GDM1 (cell line): ENCODE results near the gene FAIM2.
"Not testable (repeated sequence)": the region's sequence is repeated elsewhere in the genome, so short reads cannot be mapped to it uniquely, and the experiment has no call there.

ENCODE experiments used
- DNase-seq: peaks from one replicate; lab custom pipeline; 2025; lab: John Stamatoyannopoulos, UW

The FAIM2 gene

DNA sequence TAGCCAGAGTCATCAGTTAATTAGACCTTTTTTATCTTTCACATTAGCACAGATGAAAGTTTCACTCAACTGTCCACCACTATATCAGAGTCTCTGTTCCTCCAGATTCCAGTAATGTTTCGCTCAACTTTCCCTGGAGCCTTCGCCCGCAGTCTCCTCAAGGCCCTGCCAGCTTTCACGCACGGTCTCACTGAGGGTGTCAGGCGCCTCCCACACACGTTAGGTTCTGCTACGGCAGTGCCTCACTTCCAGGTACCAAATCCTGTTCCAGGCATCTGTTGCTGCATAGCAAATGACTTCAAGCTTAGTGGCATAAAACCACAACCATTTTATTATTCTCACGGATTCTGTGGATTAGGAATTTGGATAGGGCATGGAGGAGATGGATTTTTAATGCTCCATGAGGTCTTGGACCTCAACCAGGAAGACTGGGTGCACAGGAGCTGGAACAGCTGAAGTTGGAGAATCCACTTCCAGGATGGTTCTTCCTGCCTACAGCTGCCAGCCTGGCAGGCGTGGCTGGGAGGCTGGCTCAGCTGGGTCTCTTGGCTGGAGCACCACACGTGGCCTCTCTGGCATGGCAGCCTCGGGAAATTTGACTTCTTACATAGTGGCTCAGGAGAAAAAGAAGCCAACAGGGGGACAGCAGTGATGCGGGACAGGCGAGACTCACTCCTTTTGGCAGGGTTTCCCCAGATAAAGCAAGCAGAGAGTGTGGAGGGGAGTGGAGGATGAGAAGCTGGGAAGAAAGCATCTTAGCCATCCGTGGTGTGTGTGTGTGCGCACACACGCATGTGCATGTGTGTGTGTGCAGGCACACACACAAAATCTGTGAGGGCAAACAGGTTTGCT is 39.5 kb downstream of the FAIM2 start:
- DNase-seq, result no peak

DNA sequence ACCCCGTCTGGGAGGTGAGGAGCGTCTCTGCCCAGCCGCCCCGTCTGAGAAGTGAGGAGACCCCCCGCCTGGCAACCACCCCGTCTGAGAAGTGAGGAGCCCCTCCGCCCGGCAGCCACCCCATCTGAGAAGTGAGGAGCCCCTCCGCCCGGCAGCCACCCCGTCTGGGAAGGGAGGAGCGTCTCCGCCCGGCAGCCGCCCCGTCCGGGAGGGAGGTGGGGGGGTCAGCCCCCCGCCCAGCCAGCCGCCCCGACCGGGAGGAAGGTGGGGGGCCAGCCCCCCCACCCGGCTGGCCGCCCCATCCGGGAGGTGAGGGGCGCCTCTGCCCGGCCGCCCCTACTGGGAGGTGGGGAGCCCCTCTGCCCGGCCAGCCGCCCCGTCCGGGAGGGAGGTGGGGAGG is 42.8 kb downstream of the FAIM2 start:
- not testable (repeated sequence) for DNase-seq

DNA sequence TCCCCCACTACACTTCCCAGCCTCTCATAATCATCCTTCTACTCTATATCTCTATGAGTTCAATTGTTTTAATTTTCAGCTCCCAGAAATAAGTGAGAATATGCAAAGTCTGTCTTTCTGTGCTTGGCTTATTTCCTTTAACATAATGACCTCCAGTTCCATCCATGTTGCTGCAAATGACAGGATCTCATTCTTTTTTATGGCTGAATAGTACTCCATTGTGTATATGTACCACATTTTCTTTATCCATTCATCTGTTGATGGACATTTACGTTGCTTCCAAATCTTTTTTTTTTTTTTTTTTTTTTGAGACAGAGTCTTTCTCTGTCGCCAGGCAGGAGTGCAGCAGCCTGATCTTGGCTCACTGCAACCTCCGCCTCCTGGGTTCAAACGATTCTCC is 47.8 kb downstream of the FAIM2 start:
- DNase-seq, result not testable (repeated sequence)

DNA sequence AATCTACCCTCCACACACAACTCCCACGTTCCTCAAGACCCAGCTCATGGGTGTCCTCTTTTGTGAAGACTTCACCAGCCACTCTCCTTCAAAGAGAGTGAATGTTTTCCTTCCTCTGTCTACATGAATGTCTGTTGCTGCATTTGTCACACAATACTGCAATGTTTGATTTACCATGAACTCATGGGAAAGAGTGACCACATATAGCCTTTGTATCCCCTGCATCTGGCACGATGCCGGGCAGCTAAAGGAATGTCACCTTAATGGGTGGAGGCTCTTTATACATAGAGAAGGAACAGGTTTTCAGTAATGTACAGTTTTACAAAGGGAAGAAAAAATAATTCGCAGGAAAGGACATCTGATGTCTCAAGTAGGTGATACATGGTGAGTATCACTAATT is 48.7 kb downstream of the FAIM2 start:
- no peak for DNase-seq

DNA sequence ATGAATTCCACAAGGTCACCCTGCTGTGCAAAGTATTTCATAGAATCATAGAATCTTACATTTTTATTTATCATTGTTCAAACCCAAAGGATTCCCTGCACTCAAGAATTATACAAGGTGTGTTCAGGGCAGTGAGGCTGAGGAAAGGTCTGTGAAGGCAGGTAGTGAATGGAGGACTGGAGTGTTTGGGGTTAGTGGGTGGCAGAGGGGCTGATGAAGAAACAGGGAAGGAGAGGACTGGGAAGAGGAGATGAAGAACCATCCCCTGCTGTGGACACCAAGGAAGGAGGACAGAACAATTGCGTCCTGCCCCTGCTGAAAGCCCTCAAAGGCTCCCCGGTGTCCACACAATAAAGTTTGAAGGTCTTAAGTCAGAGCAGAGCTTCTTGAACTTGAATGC is 50.0 kb downstream of the FAIM2 start:
- no peak for DNase-seq

DNA sequence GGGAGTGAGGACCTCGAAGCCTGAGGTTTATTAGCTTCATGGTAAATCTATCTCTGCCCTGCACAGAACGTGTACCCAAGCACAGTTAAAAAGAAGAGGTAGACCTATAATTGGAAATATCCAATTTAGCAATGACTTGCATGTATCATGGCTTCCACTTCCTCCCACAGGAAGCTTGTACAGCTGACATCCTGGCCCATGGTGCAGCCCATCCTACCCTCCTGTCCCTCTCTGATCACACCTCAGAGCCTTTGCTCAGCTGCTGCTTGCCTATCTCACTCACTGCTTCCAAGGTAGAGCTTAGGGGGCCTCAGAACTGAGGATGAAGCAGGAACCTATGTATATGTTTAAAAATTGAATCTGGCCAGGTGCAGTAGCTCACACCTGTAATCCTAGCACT is 56.5 kb downstream of the FAIM2 start:
- DNase-seq, result peak; percentile 16

DNA sequence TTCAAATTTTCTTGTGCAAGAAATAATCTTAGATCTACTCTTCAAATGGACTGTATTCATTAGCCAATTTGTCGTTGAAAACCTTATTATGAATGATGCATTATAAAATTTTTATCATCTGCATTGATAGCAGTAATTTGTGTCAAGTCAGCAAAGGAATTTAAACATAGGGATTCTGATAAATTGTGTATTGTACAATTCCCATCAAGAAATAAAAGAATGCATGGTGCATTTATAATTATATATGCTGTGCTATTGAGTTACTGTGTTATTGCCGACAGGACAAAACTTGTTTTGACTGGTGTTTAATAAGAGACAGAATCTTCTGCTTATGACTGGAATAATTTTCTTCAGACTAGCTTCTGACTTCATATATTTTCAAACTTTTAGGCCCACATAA is 57.7 kb downstream of the FAIM2 start:
- no peak for DNase-seq

DNA sequence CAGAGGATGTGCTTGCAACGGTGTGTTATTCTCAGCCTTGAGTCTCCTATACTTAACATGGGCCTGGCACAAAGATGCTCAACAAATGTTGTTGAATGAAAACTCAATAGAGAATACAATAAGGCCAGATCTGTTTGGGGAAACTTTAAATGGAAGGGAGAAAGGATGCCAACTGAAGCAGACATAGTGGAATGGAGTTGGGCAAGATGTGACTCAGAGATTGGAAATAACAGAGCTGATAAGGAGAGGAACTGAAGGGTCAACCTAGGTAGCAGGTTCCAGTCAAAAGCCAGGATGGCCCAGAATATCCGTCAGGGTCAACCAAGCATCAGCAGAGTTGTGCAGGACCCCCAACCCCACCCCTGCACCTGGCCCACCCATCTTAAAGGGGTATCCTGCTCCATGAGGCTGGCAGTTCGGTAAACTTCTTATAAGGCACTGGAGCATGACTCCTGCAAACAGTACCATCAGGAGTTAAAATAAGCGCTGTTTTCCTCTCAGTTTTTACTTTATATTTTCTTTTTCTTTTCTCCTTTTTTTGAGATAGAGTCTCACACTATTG is 59.7 kb downstream of the FAIM2 start:
- DNase-seq, result no peak

DNA sequence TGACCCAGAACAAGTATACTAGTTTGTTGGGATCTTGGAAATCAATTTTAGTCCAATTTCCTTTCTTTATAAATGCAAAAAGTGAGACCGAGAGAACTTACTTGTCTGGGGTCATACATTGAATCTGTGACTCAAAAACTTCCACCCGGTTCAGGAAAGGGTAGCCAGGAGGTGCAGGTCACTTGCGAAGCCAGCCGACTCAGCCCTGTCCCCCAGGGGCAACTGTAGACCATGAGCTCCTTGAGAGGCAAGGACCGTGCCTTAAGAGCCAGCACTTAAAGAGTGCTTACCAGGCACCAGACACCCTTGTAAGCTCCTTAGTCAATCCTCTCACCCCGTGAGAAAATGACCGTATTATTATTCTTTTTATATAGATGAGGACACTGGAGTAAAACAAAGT is 60.3 kb downstream of the FAIM2 start:
- no peak for DNase-seq

DNA sequence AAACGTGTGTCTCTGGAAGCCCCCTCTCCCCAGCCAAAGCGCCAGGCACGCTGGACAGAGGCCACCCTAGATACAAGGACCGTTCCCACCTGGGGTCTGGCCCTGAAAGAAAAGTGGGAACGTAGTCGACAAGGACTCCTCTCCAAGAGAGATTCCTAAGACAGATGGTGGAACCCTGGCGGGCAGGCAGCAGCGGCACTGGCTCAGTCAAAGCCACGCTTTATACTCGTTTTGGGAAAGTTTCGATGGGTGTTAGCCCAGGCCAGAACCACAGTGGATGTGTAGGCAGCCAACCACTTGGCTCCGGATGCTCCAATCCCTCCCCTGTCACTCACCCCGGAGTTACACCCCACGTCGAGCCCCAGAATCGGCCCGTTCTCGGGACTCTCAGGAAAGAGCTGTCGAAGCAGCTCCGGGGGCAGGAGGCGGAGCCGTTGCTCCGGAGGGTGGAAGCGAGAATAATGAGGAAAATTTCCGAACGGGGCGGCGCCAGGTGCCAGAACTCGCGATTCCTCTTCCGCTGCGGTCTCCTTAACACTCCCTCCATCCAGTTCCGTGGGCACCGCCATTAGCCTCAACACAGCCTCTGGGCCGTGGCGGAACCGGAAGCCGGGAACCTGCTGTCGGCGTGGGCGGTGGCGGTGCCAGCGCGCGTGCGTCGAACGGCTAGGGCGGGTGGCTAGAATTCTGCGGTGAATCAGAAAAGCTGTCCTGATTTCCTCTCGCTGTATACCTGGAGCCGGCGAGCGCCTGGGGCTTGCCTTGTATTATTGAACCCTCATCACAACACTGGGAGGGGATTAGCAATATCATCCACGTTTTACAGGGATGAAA is 61.0 kb downstream of the FAIM2 start, which contains the start of gene BCDIN3D:
Gene BCDIN3D, minus strand, starts transcription at position 588 of the 834 bp plus-strand sequence. Its CDS starts 19 bp downstream, at position 569.
- peak; percentile 91 for DNase-seq

DNA sequence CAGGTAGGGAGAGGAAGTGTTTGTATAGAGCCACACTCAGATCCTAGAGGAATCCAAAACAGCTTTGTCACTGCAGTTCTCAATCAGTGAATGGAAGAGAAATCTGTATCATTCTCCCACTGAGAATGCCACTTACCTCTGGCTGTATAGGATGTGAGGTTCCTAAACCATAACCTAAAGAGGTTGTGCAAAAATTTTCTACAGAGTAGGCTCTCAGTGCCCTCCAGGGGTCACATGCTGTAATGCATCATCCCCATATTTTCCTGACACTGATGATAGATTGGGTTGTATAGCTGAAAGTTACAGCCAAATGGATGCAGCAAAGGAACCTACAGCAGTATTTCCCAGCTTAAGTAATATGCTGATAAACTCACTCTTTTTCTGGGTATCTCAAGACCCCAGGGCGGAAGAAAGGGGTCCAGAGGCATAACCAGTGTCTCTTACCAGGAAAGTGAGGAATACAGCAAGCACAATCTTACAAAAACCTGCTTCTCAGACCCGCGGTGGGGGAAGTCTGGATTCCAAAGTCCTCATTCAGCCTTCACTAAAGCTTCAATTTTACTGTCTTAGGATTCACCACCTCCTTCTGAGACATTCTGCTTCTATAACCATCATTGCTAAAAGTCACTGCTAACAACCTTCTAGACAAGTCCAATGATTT is 64.6 kb downstream of the FAIM2 start:
- peak; percentile 19 for DNase-seq

DNA sequence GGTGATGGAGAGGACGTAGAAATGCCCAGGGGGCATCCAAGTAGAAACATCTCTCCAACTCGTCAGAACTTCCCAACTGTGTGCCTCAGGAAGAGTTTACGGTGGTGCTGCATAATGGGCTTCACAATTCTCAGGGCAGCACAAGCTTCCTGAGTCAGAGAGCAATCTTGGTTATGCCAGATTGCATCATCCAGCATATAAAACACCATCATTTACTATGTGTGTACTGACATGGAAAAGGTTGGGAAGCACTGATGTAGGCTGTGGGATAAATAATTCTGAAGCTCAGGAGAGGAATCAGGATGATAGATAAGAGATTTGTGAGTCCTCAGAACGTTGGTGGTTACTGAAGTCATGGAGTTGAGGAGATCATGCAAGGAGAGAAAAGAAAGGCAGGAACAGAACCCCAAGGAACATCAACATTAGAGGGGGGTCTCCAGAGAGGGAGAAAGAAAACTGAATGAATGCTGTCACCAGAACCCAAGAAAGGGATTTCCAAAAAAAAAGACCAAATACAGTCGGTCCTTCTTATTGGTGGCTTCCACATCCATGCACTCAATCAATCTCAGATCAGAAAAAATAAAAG is 70.8 kb downstream of the FAIM2 start:
- DNase-seq, result no peak

DNA sequence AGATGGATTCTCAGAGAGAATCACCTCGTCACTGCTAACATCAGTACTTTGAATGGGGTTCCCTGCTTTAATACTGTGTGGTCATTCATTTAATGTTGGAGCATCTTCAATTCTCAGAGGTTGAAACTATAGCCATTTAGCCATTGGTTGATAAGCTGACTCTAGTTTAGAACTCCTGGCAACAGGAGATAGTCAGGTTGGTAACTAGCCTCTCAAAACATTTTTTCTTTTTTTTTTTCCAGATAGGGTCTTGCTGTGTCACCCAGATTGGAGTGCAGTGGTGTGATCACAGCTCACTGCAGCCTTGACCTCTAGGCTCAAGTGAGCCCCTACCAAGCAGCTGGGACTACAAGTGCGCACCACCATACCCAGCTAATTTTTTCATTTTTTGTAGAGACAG is 72.0 kb downstream of the FAIM2 start:
- no peak for DNase-seq

DNA sequence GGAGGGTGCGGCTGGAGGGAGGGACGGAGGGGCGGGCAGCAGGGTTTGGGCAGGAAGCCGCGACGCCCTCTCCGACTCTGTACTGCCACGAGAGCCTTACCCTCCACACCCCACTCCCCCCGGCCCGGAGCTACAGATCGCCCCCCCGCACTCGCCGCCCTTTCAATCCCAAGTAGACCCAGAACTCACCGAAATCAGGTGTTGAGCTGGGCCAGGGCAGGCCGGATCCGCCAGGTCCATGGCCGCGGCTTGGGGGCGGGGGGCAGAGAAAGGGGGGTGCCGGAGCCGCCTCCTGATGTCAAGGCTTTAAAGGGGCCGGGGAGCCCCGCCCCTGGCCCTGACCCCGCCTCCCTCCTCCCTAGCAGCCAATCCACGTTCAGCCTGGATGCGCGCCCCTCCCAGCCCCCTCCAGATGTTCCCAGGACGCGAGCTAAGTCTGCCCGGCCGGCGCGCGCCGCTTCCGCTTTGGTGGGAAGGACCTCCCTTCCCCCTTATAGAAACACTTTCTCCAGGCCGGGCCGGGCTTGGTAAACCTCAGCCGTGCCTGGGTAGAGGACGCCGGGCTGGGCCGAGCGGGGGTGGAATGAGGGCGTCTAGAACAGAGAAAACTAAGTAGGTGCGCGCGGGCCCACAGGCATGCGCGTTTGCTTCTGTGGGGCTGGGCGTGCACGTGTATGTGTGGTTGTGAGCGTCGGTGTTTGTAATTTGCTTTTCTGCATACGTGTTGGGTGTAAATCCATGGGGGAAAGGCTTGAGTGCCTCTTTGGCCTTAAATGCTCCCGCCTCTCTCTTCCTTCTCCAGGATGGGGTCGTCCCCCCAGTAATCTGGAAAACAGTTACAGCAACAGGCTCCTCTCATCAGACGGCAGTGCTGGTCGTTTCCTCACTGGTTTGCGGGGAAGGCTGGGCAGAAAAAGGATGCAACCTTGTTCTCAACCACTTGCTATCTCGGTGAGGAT is 75.3 kb downstream of the FAIM2 start, which contains the start of gene NCKAP5L:
Gene NCKAP5L, minus strand, starts transcription at position 281 of the 959 bp plus-strand sequence. CDS start 24,369 bp downstream, outside the sequence.
- peak; percentile 94 for DNase-seq

DNA sequence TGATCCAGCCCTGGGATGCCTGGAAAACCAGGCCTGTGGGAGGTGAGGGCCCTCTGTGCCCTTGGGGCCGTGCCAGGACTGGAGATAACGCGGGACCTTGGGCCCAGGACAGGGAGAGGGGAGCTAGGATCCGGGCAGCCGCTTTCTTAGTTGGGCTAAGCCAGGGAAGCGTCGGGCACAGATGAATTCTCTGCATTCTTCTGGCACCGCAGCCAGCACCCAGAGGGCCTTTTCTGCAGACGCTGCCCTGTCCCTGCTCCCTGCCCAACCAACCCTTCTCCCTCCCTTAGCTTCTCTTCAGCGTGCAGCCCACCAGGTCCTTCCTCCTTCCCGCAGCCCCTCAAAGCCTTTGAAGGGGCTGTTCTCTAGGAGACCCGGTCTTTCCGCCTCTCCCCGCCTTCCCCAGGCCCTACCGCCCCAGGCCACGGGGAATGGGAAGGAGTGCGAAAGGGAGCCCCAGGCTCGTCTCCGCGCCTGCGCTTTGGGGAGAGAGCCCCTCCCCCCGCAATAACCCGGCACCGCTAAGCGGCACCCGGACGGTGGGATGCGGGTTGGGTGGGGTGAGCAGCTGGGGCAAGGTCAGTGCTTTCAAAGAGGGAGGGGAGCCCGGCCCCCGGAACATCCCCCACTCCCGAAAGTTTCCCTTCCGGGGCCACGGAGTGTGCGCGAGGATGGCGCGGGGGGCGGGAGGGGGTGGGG is 76.2 kb downstream of the FAIM2 start:
- DNase-seq, result peak; percentile 21

DNA sequence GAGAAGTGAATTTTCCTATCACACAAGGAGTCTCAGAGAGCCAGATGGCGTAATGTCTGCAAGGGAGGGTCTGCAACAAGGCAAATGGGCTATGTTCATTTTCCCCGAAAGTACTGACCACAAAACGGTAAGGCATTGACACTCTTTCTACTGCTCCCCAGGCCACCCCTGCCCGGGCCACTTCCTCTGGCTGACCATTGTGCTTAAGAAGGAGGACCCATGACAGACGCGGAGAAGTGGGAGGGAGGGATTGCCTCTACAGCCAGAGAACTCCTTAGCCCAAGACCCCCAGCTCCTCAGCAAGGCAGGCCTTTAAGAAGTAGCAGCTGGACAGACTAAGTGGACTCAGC is 76.7 kb downstream of the FAIM2 start:
- no peak for DNase-seq

DNA sequence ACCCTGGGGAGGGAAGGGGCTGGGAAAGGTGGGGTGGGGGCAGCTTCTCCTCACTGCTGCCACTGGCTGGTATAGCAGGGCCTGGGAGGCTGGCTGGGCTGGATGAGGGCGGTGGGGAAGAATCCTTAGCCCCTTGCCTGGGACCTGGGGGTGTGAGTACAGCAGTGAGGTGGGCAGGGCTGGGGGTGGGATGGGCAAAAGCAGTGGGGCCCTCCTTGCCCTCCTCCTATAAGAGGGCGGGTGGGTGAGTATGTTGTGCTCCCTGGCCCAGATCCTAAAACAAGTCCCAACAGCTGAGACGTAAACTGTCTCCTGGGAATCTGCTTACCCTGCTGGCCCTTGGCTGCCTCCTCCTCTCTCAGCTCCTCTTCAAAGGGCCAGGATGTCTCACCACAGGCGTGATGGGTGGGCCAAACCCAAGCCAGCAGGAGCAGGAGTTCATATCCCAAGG is 77.7 kb downstream of the FAIM2 start:
- DNase-seq, result no peak

DNA sequence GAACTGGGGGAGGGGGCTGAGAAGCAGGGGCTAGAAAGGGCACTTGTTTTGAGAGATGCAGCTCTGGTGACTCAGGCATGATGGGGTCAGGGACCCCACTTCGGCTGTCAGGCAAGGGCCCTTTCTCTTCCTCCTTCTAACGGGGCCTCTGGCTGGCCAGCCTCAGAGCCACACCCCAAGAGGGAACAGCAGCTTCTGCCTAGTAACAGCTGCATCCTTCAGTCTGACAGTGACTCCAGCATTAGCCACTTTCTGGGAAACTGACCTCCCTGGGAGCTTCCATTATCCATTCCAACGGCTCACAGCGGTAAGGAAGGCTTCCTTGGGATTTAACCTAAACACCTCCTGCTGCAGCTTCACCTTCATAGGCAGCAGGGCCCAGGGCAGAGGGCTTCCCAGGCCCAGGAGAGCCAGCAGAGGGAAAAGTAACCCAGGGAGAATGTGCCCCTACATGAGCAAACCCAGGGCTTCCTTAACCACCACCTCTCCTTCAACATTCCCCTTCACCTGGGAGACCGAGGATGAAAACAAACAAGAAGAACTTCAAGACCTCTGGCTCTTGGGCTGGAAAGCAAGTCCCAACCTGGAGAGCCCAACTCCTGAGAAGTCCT is 78.2 kb downstream of the FAIM2 start:
- peak; percentile 28 for DNase-seq

DNA sequence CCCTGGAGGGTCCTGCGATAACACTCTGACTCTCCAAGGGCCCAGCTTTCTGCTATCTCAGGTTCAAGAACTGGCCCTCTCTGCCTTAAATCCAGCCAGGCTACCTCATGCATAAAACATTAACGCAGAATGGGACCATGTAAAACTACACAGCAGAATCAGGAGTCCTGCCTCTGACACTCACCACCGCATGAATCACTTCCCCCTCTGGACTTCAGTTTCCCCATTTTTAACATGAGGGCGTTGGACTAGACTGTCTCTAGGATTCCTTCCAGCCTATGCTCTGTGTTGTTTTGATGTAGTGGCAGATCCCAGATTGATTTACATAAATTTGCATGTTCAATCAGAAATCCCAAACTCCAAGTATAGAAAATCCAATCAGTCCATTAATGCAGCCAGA is 78.8 kb downstream of the FAIM2 start:
- peak; percentile 57 for DNase-seq
